Stimulated activated CD4-positive, alpha-beta T cell treated with anti-CD3 and anti-CD28 coated beads, Interleukin-1b, Interleukin-23, amount 100 ng/mL, for 1 hour (primary cell): ENCODE results near the gene GJC3.
"Not testable (repeated sequence)": the region's sequence is repeated elsewhere in the genome, so short reads cannot be mapped to it uniquely, and the experiment has no call there.

Source experiments
- DNase-seq, 2 donors: peaks; one replicate each; pipeline ENCODE4 v3.0.0-alpha.2; 2020; ENCODE audit warnings: low read depth in 2 of 2

GJC3 gene

GRCh38 chr7:99930376-99930775 lies 956 bp upstream of the GJC3 start:
- no peak for DNase-seq

GRCh38 chr7:99929730-99930053 lies 272 bp upstream of the GJC3 start:
- no peak for DNase-seq

GRCh38 chr7:99928188-99928587 lies 1.2 kb downstream of the GJC3 start:
- no peak for DNase-seq

- no peak for DNase-seq
These were observed 1.9 kb downstream of the GJC3 start for GRCh38 chr7:99927536-99927935.

- no peak for DNase-seq
These were observed 3.1 kb downstream of the GJC3 start for GRCh38 chr7:99926321-99926720.

GRCh38 chr7:99923200-99923599 lies 6.2 kb downstream of the GJC3 start:
- no peak for DNase-seq

- no peak for DNase-seq
These were observed 9.3 kb downstream of the GJC3 start for GRCh38 chr7:99920149-99920548.

- DNase-seq = no peak
These were observed 9.7 kb downstream of the GJC3 start for GRCh38 chr7:99919814-99920112.

- DNase-seq = peak; percentile 66 to 79
These were observed 10.2 kb downstream of the GJC3 start, which contains the start of gene TRIM4 for GRCh38 chr7:99918959-99919813. Gene TRIM4, minus strand, starts transcription at chr7:99919530. Its CDS starts 129 bp downstream, at chr7:99919401.

GRCh38 chr7:99910976-99911375 lies 18.4 kb downstream of the GJC3 start:
- no peak for DNase-seq

GRCh38 chr7:99901581-99901980 lies 27.8 kb downstream of the GJC3 start:
- no peak for DNase-seq

- no peak for DNase-seq
These were observed 29.4 kb downstream of the GJC3 start for GRCh38 chr7:99899830-99900519.

GRCh38 chr7:99898836-99899235 lies 30.6 kb downstream of the GJC3 start:
- DNase-seq = no peak

- no peak for DNase-seq
These were observed 31.4 kb downstream of the GJC3 start for GRCh38 chr7:99898023-99898357.

- DNase-seq = no peak
These were observed 31.9 kb downstream of the GJC3 start for GRCh38 chr7:99897322-99898022.

- no peak for DNase-seq
These were observed 34.7 kb downstream of the GJC3 start for GRCh38 chr7:99894738-99895137.

- DNase-seq = no peak
These were observed 36.1 kb downstream of the GJC3 start for GRCh38 chr7:99893280-99893679.

GRCh38 chr7:99890348-99890747 lies 39.1 kb downstream of the GJC3 start:
- not testable (repeated sequence) for DNase-seq

- DNase-seq = not testable (repeated sequence)
These were observed 41.1 kb downstream of the GJC3 start for GRCh38 chr7:99888366-99888765.

- DNase-seq = no peak
These were observed 48.0 kb downstream of the GJC3 start for GRCh38 chr7:99881370-99881769.

- no peak for DNase-seq
These were observed 52.5 kb downstream of the GJC3 start, which contains the start of gene OR2AE1 for GRCh38 chr7:99876933-99877332. Gene OR2AE1, minus strand, starts transcription at chr7:99877033. Its CDS starts 0 bp downstream, at chr7:99877033.

- no peak for DNase-seq
These were observed 52.9 kb downstream of the GJC3 start for GRCh38 chr7:99876491-99876890.
